ENCODE results near the gene PHLDA3. TPM values are rescaled to one million over a fixed set of nuclear protein-coding genes. Genes with fewer than 3 reads are reported as not detected.

The PHLDA3 gene
- total and polyA plus RNA-seq, 2 of the 4 experiments (the other 2 are of a cell fraction), result 41.6 to 102 TPM

DNA sequence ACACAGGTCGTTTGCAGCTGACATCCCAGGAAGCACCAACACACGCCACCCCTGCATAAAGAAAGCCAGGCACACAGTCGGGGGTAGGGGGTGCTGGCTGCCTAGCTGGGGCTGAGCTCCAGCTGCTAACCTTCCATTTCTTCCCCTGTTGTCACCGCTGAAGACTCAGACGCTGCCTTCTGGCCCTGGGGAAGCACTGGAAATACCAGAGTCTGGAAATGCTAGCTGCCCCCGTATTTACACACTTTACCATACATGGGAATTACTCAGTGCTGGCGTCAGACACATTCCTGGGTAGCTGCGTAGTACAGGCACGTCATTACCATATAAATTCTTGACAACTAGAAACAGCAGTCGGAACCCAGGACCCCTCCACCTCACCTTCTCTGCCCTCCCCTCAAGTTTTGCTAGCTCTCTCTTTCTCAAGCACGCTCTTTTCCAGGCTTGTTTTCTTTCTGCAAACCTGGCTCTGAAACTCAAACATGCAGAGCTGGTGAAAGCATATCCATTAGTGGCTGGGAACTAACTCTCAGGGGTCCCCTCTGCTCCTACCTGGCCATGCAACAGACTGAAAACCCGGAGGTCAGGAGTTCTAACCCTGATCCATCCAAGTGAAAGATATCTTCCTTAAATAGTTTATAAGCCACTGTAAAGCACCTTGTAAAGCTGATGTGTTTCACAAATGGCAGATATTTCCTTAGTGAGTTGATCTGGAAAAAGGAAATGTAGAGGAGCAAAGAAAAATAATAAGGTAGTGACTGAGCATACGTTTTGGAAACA, 34.6 kb upstream of the PHLDA3 start:
- Histone ChIP-seq H3K79me1 (ENCODE audit: low read depth in 1 of 2, low read length in 2 of 2) (peaks cover 4 to 54% of the 10 kb centered on the region in 2 experiments; a peak in 2 of 4 replicates), H3K23ac (ENCODE audit: low read depth, low read length) (peak overlapping the region; percentile 97), H2AK9ac (replicated peaks; ENCODE audit: low read depth, low read length, poor library complexity) (peak overlapping the region; percentile 90), H2AK5ac (ENCODE audit: low read depth, low read length) (peak overlapping the region; percentile 91), H2BK15ac (ENCODE audit: low read depth, low read length) (peak overlapping the region; percentile 48; the same call in 2 of the 3 replicates), H3K4ac (ENCODE audit: low read depth, low read length) (peak overlapping the region; percentile 97), H3K27me3 (ENCODE audit: control insufficient read depth, insufficient read depth, low read length) (no peaks in the 10 kb centered on the region), H3K4me1 (ENCODE audit: control insufficient read depth, insufficient read depth, low read length) (peaks cover 45% of the 10 kb centered on the region), H4K20me1 (ENCODE audit: insufficient read depth, low read length) (peaks cover 48% of the 10 kb centered on the region), H3K14ac (replicated peaks; ENCODE audit: low read depth, low read length) (peak overlapping the region; percentile 96), H3K9ac (ENCODE audit: low read depth, low read length) (peak overlapping the region; percentile 95), H3K4me2 (ENCODE audit: low read depth, low read length) (peak overlapping the region; percentile 97), H2BK120ac (ENCODE audit: low read depth, low read length) (peak overlapping the region; percentile 95), H2BK20ac (ENCODE audit: low read depth, low read length) (peak overlapping the region; percentile 82), H3K18ac (ENCODE audit: low read depth, low read length) (peak overlapping the region; percentile 77), H4K91ac (ENCODE audit: insufficient read depth, low read depth, low read length) (peak overlapping the region; percentile 96), H4K8ac (ENCODE audit: low read depth in 2 of 2, low read length in 2 of 2) (peak overlapping the region; percentile 73 to 92), H2AFZ (replicated peaks; ENCODE audit: low read length, poor library complexity) (no peak overlapping the region), H3K36me3 (ENCODE audit: control insufficient read depth, insufficient read depth, low read length) (peaks cover 31% of the 10 kb centered on the region), H3K9me3 (ENCODE audit: control insufficient read depth, insufficient read depth, low read length) (no peaks in the 10 kb centered on the region), H2BK5ac (ENCODE audit: low read depth, low read length, poor library complexity, severe bottlenecking) (peak overlapping the region; percentile 94), H3K4me3 (ENCODE audit: insufficient read depth, low read depth, low read length) (peak overlapping the region; percentile 79), H3K27ac (ENCODE audit: insufficient read depth, low read length) (peak overlapping the region; percentile 94), H3K56ac (ENCODE audit: extremely low read depth, insufficient read depth, low read length) (peak overlapping the region; percentile 96), H4K5ac (ENCODE audit: low read depth, low read length) (peak overlapping the region; percentile 48), H3K9me1 (ENCODE audit: insufficient read depth, low read length) (peaks cover 43% of the 10 kb centered on the region)
- CTCF ChIA-PET, result interaction anchor here (0.7 to 4.5 kb wide), 4 partner anchors 9 to 67 kb away, joined by 3 to 31 read pairs (median 6); no protein-coding TSS in a partner anchor
- 0% methylated on average over 7 of the region's 13 CpGs; no CpG with 5 or more reads in 1 of the 2 experiments for WGBS, 2 experiments (ENCODE audit: extremely low coverage in 2 of 2, insufficient read length in 1 of 2)
- peak; percentile 100 for DNase-seq
- intact Hi-C loops (cut with micrococcal nuclease), result no loop called here
- in situ Hi-C loops (cut with MboI; ENCODE audit: low sequenced_read_pairs), result no loop called here
- ATAC-seq (ENCODE audit: low read depth), result peak; percentile 43
- POLR2A ChIA-PET (ENCODE audit: unreplicated experiment), result interaction anchor here (0.5 to 3.0 kb wide), 7 partner anchors 9 to 943 kb away, joined by 3 to 10 read pairs (median 8); no protein-coding TSS in a partner anchor
- BruUV-seq (replicated peaks), result TSS peak; percentile 94
- dilution Hi-C loops (cut with HindIII; ENCODE audit: low sequenced_read_pairs, unreplicated experiment), result no loop called here
- TF ChIP-seq, protein P1, sequence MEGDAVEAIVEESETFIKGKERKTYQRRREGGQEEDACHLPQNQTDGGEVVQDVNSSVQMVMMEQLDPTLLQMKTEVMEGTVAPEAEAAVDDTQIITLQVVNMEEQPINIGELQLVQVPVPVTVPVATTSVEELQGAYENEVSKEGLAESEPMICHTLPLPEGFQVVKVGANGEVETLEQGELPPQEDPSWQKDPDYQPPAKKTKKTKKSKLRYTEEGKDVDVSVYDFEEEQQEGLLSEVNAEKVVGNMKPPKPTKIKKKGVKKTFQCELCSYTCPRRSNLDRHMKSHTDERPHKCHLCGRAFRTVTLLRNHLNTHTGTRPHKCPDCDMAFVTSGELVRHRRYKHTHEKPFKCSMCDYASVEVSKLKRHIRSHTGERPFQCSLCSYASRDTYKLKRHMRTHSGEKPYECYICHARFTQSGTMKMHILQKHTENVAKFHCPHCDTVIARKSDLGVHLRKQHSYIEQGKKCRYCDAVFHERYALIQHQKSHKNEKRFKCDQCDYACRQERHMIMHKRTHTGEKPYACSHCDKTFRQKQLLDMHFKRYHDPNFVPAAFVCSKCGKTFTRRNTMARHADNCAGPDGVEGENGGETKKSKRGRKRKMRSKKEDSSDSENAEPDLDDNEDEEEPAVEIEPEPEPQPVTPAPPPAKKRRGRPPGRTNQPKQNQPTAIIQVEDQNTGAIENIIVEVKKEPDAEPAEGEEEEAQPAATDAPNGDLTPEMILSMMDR (conservative IDR thresholded peaks at IDR 0.05; ENCODE audit: low read depth, low read length), result no peak
- peak; percentile 7; the same call in 1 of the 2 replicates for TF ChIP-seq CHD1 (IDR thresholded peaks at IDR 0.05; ENCODE audit: low read depth, low read length)
- TF ChIP-seq CEBPB (IDR thresholded peaks at IDR 0.05; ENCODE audit: low read depth, low read length), result peak; percentile 67; the same call in 1 of the 2 replicates
- peak; percentile 4; the same call in 1 of the 2 replicates for TF ChIP-seq BHLHE40 (IDR thresholded peaks at IDR 0.05; ENCODE audit: low read depth, low read length)
- no peak for TF ChIP-seq MAFK (IDR thresholded peaks at IDR 0.05; ENCODE audit: low read depth, low read length)
- TF ChIP-seq, protein P2, sequence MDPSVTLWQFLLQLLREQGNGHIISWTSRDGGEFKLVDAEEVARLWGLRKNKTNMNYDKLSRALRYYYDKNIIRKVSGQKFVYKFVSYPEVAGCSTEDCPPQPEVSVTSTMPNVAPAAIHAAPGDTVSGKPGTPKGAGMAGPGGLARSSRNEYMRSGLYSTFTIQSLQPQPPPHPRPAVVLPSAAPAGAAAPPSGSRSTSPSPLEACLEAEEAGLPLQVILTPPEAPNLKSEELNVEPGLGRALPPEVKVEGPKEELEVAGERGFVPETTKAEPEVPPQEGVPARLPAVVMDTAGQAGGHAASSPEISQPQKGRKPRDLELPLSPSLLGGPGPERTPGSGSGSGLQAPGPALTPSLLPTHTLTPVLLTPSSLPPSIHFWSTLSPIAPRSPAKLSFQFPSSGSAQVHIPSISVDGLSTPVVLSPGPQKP (IDR thresholded peaks at IDR 0.05; ENCODE audit: borderline replicate concordance, low read depth, low read length), result no peak
- peak; percentile 31 for TF ChIP-seq RAD21 (IDR thresholded peaks at IDR 0.05; ENCODE audit: low read length)
- TF ChIP-seq MAZ (IDR thresholded peaks at IDR 0.05; ENCODE audit: borderline replicate concordance, low read depth, low read length), result peak; percentile 74; the same call in 1 of the 2 replicates
- peak; percentile 87 for TF ChIP-seq FOS (IDR thresholded peaks at IDR 0.05; ENCODE audit: low read depth, low read length)
- TF ChIP-seq POLR2A (IDR thresholded peaks at IDR 0.05; ENCODE audit: low read depth, low read length), result peak; percentile 90
